HFFc6 (cell line): Measurements from ENCODE around the gene ATP5F1D. TPM values are rescaled to one million over a fixed set of nuclear protein-coding genes. Genes with fewer than 3 reads are reported as not detected.

ENCODE experiments used
- DNase-seq: peaks from one replicate; pipeline ENCODE4 v3.0.0-alpha.2; 2018
- H3K27ac Mint-ChIP-seq: 2 replicates; pipeline ENCODE4 v1.8.0; 2020; ENCODE audit warnings: mild to moderate bottlenecking, mixed read lengths
- H3K27me3 Mint-ChIP-seq: 2 replicates; pipeline ENCODE4 v1.8.0; 2021; ENCODE audit warnings: mild to moderate bottlenecking, moderate library complexity, mixed read lengths; ENCODE audit not compliant: insufficient read depth
- H3K36me3 Mint-ChIP-seq: 2 replicates; pipeline ENCODE4 v1.8.0; 2021; ENCODE audit warnings: low read depth, mixed read lengths
- H3K4me1 Mint-ChIP-seq: 2 replicates; pipeline ENCODE4 v1.8.0; 2020; ENCODE audit warnings: low read depth, mixed read lengths
- H3K4me3 Mint-ChIP-seq: 2 replicates; pipeline ENCODE4 v1.8.0; 2020; ENCODE audit warnings: mild to moderate bottlenecking, moderate library complexity, mixed read lengths
- H3K9me3 Mint-ChIP-seq: 2 replicates; pipeline ENCODE4 v1.8.0; 2020; ENCODE audit warnings: mild to moderate bottlenecking, mixed read lengths
- CTCF ChIP-seq: fragments of 200-600 bp; sonication (generic); IDR thresholded peaks from 2 replicates; pipeline ENCODE4 v1.5.0; 2021; ENCODE audit warnings: antibody characterized with exemption, mild to moderate bottlenecking
- total RNA-seq, 6 experiments: library from RNA; stranded (reverse); fragmentation: NEBNext Ultra II Directional; extraction: Animal tissue kit (Norgen Biotek cat#: 25700); gene quantifications; 2 replicates in 1 of 6; 3 replicates in 5 of 6; pipeline ENCODE4 v1.2.3, GENCODE V29; 2021

ATP5F1D gene
- total RNA-seq, 6 experiments from 2014 or later: 190 to 243 (median 217) TPM

DNA sequence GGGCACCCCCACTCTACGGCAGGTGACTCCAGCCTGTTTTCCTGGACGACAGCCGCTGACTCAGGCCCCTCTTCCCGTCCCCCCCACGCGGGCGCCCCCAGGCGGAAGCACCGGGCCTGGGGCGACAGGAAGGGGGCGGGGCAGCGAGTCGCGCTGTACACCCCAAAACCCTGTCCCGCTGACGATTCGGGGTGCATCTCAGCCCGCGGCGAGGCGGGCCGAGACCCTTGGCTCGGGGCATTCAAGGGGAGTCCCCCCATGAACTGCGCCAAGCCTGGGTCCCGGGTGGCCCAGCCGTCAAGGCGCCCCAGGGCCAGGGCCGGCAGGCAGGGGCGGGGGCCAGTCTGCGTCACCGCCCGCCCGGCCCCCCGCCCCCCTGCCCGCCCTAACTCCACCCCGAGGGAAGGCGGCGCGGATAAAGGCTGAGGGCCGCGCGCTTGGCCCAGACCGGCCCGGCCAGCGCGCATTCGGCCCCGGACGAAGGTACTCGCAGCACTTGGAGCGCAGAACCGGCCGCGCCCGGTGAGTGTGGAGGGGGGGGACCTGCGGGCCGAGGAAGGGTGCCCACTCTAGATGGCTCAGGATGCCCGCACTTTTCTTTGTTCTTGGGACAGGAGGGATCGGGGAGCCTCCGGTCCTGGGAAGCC, 6.7 kb downstream of the ATP5F1D start, which contains the start of gene MIDN:
TSS of gene MIDN (plus strand) at position 445 of the 647 bp plus-strand sequence. CDS start 1,714 bp downstream, outside the sequence.
- peak; percentile 84 for DNase-seq
- H3K4me3 Mint-ChIP-seq: peak within 1 kb of the TSS; percentile 82
- H3K27ac Mint-ChIP-seq: peak within 1 kb of the TSS; percentile 86
- peaks cover 11% of the 10 kb centered on the region for H3K4me1 Mint-ChIP-seq
- H3K27me3 Mint-ChIP-seq: peaks cover 12% of the 10 kb centered on the region
- peaks cover 9% of the 10 kb centered on the region for H3K36me3 Mint-ChIP-seq
- peak; percentile 62 for TF ChIP-seq CTCF
- no peaks in the 10 kb centered on the region for H3K9me3 Mint-ChIP-seq

DNA sequence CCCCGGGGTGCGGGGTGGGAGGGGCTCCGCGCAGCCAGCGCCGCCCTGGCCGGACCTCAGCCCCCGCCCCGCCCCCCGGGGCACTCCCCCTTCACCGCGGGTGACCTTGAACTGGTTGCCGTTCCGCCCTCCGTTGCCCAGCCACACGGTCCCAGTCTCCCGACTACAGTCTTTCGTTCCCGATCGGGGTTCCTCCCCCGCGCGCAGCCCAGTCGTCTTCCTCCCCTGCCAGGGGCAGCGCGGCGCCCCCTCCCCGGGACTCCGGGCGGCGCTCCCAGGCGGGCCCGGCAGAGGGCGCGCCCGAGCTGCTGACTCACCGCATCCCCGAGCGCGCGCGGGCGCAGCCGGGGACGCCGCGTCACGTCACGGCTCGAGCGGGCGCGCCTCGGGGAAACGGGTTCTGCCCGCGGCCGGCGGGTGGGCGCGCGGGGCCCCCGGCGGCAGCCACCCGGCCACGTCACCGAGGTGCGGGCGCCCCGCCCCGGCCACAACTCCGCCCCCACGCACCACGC, 7.3 kb downstream of the ATP5F1D start:
- peak overlapping the region; percentile 86 for H3K27ac Mint-ChIP-seq
- peak overlapping the region; percentile 82 for H3K4me3 Mint-ChIP-seq

DNA sequence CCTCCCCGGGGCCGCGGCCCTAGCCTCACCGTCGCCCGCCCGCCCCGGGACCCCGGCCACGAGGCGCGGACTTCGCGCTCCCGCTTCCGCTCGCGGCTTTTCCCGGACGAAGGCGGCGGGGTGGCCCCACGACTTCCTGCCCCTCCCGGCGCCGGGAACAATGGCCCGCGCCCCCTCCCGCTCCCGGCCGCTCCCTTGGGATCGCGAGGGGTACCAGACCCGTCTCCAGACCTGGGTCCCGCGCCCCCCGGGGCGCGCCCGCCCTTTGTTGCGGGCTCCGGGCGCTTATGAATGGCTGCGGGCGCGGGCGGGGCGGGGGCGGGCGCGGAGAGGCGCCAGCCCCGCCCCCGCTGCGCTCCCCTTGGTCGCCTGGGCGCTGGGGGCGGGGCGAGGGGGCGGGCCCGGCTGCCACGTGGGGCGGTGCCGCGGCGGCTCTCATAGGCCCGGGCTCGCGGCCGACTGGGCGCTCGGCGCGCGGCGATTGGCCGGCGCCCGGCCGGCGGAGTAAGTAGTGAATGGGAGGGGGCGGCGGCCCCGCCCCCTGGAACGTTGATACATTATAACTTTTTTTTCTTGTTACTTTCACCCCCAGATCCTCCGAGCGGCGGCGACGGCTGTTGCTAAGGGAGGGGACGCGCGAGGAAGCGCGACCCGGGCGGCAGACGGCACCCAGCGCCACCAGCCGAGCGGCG, 7.9 kb downstream of the ATP5F1D start:
- Mint-ChIP-seq H3K27me3 (peaks cover 14% of the 10 kb centered on the region), H3K4me1 (peaks cover 11% of the 10 kb centered on the region), H3K36me3 (peaks cover 12% of the 10 kb centered on the region), H3K9me3 (no peaks in the 10 kb centered on the region), H3K4me3 (peak overlapping the region; percentile 83), H3K27ac (peak overlapping the region; percentile 84)
- peak; percentile 89 for DNase-seq
- no peak for TF ChIP-seq CTCF

More for the DNA sequence above, 7.3 kb downstream of the ATP5F1D start:
- DNase-seq: no peak
- Mint-ChIP-seq H3K4me1 (peaks cover 12% of the 10 kb centered on the region), H3K36me3 (peaks cover 12% of the 10 kb centered on the region), H3K9me3 (no peaks in the 10 kb centered on the region), H3K27me3 (peaks cover 14% of the 10 kb centered on the region)
- TF ChIP-seq CTCF: peak; percentile 83

DNA sequence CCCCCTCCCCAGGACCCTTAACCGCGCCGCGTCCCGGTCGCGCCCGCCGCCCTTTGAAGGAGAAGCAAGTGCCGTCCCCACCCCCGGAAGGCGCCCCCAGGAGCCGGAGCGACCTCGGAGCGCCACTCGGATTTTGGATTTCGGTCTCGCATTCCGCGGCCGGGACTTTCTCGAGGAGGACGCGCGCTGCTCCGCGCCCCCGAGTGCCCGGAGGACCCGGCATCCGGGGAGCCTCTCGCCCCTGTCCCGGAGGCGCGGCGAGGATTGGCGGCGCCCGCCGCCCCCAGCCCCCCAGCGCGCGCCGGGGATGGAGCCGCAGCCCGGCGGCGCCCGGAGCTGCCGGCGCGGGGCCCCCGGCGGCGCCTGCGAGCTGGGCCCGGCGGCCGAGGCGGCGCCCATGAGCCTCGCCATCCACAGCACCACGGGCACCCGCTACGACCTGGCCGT, 8.5 kb downstream of the ATP5F1D start:
- H3K27ac Mint-ChIP-seq: peak overlapping the region; percentile 84
- H3K4me3 Mint-ChIP-seq: peak overlapping the region; percentile 83
- H3K4me1 Mint-ChIP-seq: peaks cover 12% of the 10 kb centered on the region
- no peak for DNase-seq
- TF ChIP-seq CTCF: no peak
- H3K9me3 Mint-ChIP-seq: no peaks in the 10 kb centered on the region
- peaks cover 12% of the 10 kb centered on the region for H3K36me3 Mint-ChIP-seq
- peaks cover 20% of the 10 kb centered on the region for H3K27me3 Mint-ChIP-seq

GRCh38 chr19:1250437-1251260, 9.1 kb downstream of the ATP5F1D start:
- Mint-ChIP-seq H3K9me3 (no peaks in the 10 kb centered on the region), H3K27me3 (peaks cover 20% of the 10 kb centered on the region), H3K4me3 (peak overlapping the region; percentile 93), H3K27ac (peak overlapping the region; percentile 92), H3K36me3 (peaks cover 12% of the 10 kb centered on the region), H3K4me1 (peaks cover 12% of the 10 kb centered on the region)
- no peak for DNase-seq
- no peak for TF ChIP-seq CTCF
